Stimulated activated CD4-positive, alpha-beta T cell treated with anti-CD3 and anti-CD28 coated beads, Interleukin-12 subunit alpha, Interleukin-12 subunit beta, amount 100 ng/mL, for 24 hours (primary cell): ENCODE data around the gene ANKLE2.

Experiments
- DNase-seq, 2 experiments: peaks; one replicate each; pipeline ENCODE4 v3.0.0-alpha.2; 2020; ENCODE audit warnings: low read depth in 2 of 2

ANKLE2 gene

GRCh38 chr12:132689227-132689626, 72.4 kb downstream of the ANKLE2 start:
- no peak for DNase-seq

- peak; percentile 91 to 96 for DNase-seq
These were observed 74.1 kb downstream of the ANKLE2 start, which contains the start of the genes POLE and PXMP2 for GRCh38 chr12:132687211-132688164. TSS of gene POLE (minus strand) at chr12:132687342. CDS start at chr12:132687315, 27 bp downstream. TSS of gene PXMP2 (plus strand) at chr12:132687587. CDS start at chr12:132687671, 84 bp downstream.

- DNase-seq: peak in 1 of 2 experiments; percentile 17
These were observed 74.8 kb downstream of the ANKLE2 start for GRCh38 chr12:132686825-132687210.

GRCh38 chr12:132685400-132685799, 76.2 kb downstream of the ANKLE2 start:
- no peak for DNase-seq

GRCh38 chr12:132677492-132677891, 84.1 kb downstream of the ANKLE2 start:
- DNase-seq: no peak

GRCh38 chr12:132675757-132676432, 85.7 kb downstream of the ANKLE2 start:
- DNase-seq: no peak
